GM13977 (cell line): Measurements from ENCODE around the gene TMEM82.

Experiments used
- DNase-seq: peaks from one replicate; pipeline ENCODE4 v3.0.0; 2012; ENCODE audit warnings: low spot score
- in situ Hi-C: fragments of 300-500 bp; cut with MboI; formaldehyde crosslinking; loops from one replicate; pipeline ENCODE4 v1.12.0; 2022; ENCODE audit warnings: low sequenced_read_pairs, low pct_unique_long_range_greater_than_20kb, mixed read lengths, inconsistent platforms; ENCODE audit not compliant: unreplicated experiment
- TF ChIP-seq, protein P1 (sequence below): IDR thresholded peaks from 2 replicates; pipeline ENCODE4 v1.5.1; 2012; ENCODE audit warnings: mild to moderate bottlenecking, control low read depth; ENCODE audit not compliant: insufficient read depth; ENCODE audit errors: extremely low read depth, missing control alignments

TMEM82 gene

GRCh38 chr1:15777909-15778707, 35.8 kb downstream of the TMEM82 start:
- DNase-seq: no peak
- TF ChIP-seq, protein P1, sequence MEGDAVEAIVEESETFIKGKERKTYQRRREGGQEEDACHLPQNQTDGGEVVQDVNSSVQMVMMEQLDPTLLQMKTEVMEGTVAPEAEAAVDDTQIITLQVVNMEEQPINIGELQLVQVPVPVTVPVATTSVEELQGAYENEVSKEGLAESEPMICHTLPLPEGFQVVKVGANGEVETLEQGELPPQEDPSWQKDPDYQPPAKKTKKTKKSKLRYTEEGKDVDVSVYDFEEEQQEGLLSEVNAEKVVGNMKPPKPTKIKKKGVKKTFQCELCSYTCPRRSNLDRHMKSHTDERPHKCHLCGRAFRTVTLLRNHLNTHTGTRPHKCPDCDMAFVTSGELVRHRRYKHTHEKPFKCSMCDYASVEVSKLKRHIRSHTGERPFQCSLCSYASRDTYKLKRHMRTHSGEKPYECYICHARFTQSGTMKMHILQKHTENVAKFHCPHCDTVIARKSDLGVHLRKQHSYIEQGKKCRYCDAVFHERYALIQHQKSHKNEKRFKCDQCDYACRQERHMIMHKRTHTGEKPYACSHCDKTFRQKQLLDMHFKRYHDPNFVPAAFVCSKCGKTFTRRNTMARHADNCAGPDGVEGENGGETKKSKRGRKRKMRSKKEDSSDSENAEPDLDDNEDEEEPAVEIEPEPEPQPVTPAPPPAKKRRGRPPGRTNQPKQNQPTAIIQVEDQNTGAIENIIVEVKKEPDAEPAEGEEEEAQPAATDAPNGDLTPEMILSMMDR: no peak
- in situ Hi-C loops: loop anchor here (25.0 kb wide), 1 partner anchor 409 kb away; no protein-coding TSS in a partner anchor

- in situ Hi-C loops: loop anchor here (25.0 kb wide), 1 partner anchor 402 kb away; no protein-coding TSS in a partner anchor
- TF ChIP-seq, protein P1: no peak
- no peak for DNase-seq
These were observed 43.4 kb downstream of the TMEM82 start for GRCh38 chr1:15785683-15786082.

DNA sequence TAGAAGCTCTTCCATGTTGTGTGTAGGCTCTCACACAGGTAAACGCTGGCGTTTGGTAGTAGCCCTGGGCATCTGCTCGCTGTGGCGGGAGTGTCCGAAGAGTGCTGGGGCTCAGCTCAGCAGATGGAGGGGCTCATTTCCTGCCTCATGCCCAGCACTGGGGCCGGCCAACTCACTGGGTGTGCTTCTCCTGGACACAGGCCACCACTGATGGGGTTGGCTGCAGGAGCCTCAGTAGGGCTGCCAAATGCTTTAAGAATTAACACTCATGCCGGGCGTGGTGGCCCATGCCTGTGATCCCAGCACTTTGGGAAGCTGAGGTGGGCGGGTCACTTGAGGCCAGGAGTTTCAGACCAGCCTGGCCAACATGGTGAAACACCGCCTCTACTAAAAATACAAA, 44.3 kb downstream of the TMEM82 start:
- DNase-seq: no peak
- in situ Hi-C loops: loop anchor here (25.0 kb wide), 1 partner anchor 401 kb away; no protein-coding TSS in a partner anchor

DNA sequence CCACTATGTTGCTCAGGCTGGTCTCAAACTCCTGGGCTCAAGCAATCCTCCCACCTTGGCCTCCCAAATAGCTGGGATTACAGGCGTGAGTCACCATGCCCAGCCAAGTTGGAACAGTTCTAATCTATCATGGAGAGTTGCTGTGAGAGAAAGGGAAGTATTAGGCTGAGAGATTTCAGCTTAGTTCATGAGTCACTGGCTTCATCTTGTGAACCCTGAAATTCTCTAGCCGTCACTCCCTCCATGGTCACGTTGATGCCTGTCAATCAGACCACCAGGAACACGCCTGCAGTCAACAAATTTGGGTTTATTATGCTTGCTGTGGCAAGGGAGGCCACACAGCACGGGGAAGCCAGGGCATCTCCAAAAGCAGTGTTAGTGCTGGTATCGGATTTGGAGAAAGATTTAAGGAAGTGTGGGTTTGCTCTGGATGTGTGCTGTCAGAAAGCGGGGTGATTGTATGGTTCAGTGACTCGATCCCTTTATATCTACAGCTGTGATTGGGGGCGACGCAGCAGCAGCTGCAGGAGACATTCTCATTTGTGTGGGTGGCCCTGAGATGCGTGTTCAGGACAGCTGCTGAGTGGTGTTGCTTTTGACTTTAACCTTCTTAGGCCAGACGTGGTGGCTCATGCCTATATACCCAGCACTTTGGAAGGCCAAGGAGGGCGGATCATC, 46.5 kb downstream of the TMEM82 start:
- in situ Hi-C loops: loop anchor here (25.0 kb wide), 1 partner anchor 399 kb away; no protein-coding TSS in a partner anchor
- DNase-seq: peak; percentile 43
- TF ChIP-seq, protein P1: no peak

More for the DNA sequence above, 44.3 kb downstream of the TMEM82 start:
- TF ChIP-seq, protein P1: no peak

GRCh38 chr1:15796086-15796462, 53.8 kb downstream of the TMEM82 start:
- in situ Hi-C loops: loop anchor here (25.0 kb wide), 1 partner anchor 391 kb away; no protein-coding TSS in a partner anchor
- TF ChIP-seq, protein P1: no peak
- DNase-seq: no peak
